Hematopoietic multipotent progenitor cell treated with erythropoietin and hydrocortisone succinate and interleukin-3 and kit ligand, for 15 days (in vitro differentiated cells): ENCODE measurements around the gene PDIA3.
"Not testable (repeated sequence)": the region's sequence is repeated elsewhere in the genome, so short reads cannot be mapped to it uniquely, and the experiment has no call there.

Experiments
- DNase-seq: peaks from one replicate; pipeline ENCODE4 v3.0.0-alpha.2; 2015; ENCODE audit warnings: low spot score

Gene PDIA3

GRCh38 chr15:43776718-43777266 is 30.6 kb downstream of the PDIA3 start, which contains the start of gene ELL3:
Gene ELL3 (minus strand): TSS chr15:43776966. CDS start chr15:43776901, 65 bp downstream.
- DNase-seq = peak; percentile 87

GRCh38 chr15:43777267-43777914 is 31.2 kb downstream of the PDIA3 start:
- DNase-seq = peak; percentile 80

DNA sequence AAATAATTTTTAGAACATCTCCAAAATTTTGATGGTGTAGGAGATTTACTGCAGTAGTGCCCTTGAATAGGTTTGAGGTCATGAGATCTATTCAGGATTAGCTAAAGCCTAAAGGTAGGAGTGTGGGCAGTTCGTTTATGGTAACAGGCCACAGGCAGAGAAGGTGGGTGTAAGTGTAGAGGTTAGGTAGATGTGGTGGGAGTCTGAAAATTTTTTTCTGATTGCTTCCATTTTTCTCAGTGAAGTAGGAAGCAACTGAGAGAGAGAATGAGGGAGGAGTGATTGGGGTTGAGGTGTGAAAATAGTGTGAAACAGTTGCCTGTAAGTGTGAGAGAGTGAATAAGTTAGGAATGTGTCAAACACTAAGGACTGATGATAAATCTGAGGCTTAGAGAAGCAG is 32.8 kb downstream of the PDIA3 start:
- DNase-seq = no peak

DNA sequence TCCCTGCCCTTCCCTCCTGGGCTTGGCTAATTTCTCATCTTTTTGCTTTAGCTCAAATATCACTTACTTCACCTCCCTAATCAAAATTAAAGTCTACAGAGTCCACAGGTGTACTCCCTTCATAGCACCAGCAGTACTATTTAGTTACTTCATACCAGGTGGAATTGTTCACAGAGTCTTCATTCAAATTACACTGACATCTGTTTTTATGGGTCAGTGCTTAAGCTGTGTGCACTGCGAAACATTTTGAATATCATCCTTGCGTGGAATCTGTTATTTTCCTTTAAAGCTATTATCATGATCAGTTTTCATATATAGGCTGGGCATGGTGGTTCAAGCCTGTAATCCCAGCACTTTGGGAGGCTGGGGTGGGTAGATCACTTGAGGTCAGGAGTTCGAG is 43.2 kb downstream of the PDIA3 start:
- no peak for DNase-seq

DNA sequence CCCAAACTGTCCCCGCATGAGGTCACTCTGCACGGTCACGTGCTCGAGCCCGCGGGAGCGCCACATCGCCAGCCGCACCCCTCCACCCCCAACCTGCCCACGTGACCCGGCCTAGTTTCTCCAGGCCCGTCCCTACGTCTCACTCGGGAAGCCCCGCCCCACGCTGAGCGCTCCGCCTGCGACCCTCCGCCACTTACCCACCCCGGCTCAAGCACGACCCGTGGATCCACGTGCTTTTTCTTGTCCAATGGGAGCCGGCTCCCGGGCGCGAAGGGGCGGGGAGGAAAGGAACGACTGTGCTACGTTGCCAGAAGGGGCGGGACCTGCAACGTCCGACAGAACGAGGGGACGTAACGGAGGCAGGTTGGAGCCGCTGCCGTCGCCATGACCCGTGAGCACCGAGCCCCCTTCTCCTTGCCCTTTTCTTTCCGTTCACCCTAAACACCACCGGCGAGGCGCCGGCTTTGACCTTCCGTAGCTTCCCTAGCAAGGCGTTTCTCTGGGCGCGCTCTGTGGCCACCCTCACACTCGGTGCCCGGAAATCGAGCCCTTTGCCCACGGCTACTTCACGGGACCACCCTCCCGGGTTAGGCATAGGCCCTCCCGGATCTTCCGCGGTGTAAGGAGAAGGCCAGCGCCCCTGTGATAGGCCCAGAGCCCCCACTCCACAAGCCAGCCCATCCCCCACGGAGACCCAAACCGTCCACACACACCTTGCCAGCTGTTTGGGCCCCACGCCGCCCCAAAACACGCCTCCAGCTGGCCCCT is 45.9 kb downstream of the PDIA3 start, which contains the start of gene SERF2:
Gene SERF2, plus strand, starts transcription at position 328 of the 768 bp plus-strand sequence. Its CDS starts 57 bp downstream, at position 385.
- peak; percentile 99 for DNase-seq

GRCh38 chr15:43792761-43793476 is 46.7 kb downstream of the PDIA3 start:
- peak; percentile 36 for DNase-seq

DNA sequence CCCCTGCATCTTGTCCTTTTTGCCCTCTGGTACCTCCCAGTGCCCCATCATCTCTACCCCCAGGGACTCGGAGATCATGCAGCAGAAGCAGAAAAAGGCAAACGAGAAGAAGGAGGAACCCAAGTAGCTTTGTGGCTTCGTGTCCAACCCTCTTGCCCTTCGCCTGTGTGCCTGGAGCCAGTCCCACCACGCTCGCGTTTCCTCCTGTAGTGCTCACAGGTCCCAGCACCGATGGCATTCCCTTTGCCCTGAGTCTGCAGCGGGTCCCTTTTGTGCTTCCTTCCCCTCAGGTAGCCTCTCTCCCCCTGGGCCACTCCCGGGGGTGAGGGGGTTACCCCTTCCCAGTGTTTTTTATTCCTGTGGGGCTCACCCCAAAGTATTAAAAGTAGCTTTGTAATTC is 47.4 kb downstream of the PDIA3 start:
- DNase-seq = peak; percentile 1

GRCh38 chr15:43794269-43795037 is 48.2 kb downstream of the PDIA3 start:
- DNase-seq = peak; percentile 2

- DNase-seq = no peak
These were observed 49.0 kb downstream of the PDIA3 start for GRCh38 chr15:43795197-43795596.

- DNase-seq = no peak
These were observed 49.8 kb downstream of the PDIA3 start for GRCh38 chr15:43795997-43796396.

- no peak for DNase-seq
These were observed 50.3 kb downstream of the PDIA3 start for GRCh38 chr15:43796566-43796965.

DNA sequence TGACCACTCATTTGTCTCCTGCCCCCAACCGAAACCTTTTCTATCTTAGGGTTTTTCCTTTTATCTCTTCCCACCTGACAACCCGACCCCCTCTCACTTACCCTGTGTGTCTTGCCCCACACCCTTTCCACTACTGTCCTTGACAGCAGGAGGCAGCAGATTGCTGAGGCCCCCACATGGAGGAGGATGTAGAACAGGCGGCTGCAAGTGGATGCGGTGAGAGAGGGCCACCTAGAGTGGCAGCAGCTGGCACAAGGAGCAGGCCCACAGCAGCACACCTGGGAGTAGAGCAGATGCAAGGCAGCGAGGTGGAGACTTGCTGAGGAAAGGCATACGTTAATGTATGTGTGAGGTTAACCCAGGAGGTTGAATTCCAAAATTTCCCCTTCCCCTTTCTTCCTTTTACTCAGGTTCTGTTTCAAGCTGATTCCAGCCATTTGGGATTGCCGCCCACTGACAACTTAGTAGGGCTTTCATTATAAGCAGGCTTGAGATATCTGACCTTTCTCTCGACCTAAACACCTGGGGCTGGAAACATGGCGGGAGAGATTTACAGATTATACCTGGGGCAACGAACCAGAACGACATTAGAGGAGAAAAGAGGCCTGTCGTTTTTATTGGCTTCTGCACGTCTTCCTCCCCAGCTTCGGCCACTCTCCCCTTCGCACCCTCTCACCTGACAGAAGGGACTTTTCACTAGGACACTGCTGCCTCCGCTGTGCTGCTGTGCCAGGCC is 53.1 kb downstream of the PDIA3 start:
- peak; percentile 3 for DNase-seq

DNA sequence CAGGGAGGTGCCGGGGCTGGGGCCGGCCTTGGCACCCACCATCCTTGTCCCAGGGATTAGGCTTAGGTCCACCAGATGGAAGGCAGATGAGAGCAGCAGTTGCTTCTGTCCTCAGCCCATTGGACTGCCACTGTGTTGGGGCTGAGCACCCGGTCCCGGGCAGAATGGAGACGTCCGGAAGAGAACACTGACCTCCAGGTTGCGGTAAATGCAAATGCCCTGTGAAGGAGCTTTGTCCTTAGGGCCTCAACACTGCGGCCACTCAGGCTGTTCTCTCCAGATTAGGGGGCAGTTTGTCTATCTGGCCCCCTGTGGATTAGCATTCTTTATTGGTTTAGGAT is 53.7 kb downstream of the PDIA3 start, which contains the start of gene SERINC4:
Gene SERINC4, minus strand, starts transcription at position 276 of the 341 bp plus-strand sequence. Its CDS starts 234 bp downstream, at position 42.
- DNase-seq = no peak

DNA sequence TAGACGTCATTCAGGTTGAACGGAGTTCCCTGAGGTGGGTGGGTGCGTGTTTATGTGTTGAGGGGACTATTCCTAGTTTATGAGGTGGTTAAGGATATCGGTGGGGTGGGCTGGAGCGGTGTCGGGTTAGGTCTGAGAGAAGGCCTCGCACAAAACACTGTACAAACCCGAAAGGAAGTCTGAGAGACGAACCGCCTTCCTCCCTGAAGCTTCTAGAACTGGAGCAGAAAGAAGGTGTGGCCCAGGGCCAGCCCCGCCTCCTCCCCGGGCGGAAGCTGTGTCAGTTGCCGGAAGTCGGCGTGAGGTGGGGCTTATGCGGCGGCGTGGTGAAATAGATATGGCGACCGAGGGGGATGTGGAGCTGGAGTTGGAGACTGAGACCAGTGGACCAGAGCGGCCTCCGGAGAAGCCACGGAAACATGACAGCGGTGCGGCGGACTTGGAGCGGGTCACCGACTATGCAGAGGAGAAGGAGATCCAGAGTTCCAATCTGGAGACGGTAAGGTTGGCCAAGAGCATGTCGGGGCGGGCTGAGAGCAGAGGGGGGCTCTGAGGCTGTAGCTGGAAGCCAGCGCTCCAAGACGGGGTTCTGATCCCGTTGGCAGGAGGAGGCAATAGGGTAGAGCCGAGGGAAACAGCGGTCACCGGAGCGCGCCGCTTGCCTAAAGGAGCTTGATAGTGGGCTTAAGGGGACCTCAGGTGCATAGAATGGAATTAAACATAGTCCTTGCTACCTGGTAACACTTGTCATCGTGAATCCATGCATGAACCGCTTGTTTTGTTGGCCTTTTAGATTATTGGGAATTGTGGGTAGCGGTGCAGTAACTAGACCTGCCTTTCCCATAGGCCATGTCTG is 54.3 kb downstream of the PDIA3 start, which contains the start of gene HYPK:
Gene HYPK, plus strand, starts transcription at position 314 of the 856 bp plus-strand sequence. Its CDS starts 24 bp downstream, at position 338.
- DNase-seq = peak; percentile 92

DNA sequence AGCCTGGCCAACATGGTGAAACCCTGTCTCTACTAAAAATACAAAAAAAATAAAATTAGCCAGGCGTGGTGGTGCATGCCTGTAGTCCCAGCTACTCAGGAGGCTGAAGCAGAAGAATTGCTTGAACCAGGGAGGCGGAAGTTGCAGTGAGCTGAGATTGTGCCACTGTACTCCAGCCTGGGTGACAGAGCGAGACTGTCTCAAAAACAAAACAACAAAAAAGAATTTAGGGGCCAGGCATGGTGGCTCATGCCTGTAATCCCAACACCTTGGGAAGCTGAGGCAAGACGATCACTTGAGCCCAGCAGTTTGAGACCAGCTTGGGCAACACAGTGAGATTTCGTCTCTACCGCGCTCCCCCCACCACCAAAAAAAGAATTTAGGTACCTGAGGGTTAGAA is 56.4 kb downstream of the PDIA3 start:
- not testable (repeated sequence) for DNase-seq

GRCh38 chr15:43808435-43808950 is 62.3 kb downstream of the PDIA3 start:
- no peak for DNase-seq

- no peak for DNase-seq
These were observed 62.9 kb downstream of the PDIA3 start for GRCh38 chr15:43808960-43809678.

- DNase-seq = not testable (repeated sequence)
These were observed 68.8 kb downstream of the PDIA3 start for GRCh38 chr15:43815064-43815463.

- no peak for DNase-seq
These were observed 75.3 kb downstream of the PDIA3 start for GRCh38 chr15:43821505-43821904.
